ENCODE data around the gene ATAD3B.

- TF ChIP-seq SUZ12 (IDR thresholded peaks at IDR 0.05; ENCODE audit: extremely low read depth, insufficient read depth, insufficient read length) (no peak), YY1 (IDR thresholded peaks at IDR 0.05; ENCODE audit: insufficient read depth, insufficient read length) (no peak), ZNF274 (IDR thresholded peaks at IDR 0.05; ENCODE audit: low read depth, low read length) (no peak)
These were observed 10.9 kb upstream of the ATAD3B start for GRCh38 chr1:1460540-1461130.

Measured in NT2/D1 (cell line).